ENCODE measurements around the gene TOP2A.
"Not testable (repeated sequence)": the region's sequence is repeated elsewhere in the genome, so short reads cannot be mapped to it uniquely, and the experiment has no call there.

Gene TOP2A

DNA sequence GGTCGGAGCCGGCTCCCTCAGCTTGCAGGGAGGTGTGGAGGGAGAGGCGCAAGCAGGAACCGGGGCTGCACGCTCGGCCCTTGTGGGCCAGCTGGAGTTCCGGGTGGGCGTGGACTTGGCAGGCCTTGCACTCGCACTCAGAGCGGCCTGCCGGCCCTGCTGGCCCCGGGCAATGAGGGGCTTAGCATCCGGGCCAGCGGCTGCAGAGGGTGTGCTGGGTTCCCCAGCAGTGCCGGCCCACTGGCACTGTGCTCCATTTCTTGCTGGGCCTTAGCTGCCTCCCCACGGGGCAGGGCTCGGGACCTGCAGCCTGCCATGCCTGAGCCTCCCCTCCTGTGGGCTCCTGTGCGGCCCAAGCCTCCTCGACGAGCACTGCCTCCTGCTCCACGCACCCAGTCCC, 41.9 kb downstream of the TOP2A start:
- DNase-seq (ENCODE audit: low spot score), result not testable (repeated sequence)

GRCh38 chr17:40374821-40375498, 42.7 kb downstream of the TOP2A start:
- no peak for DNase-seq (ENCODE audit: low spot score)

GRCh38 chr17:40373999-40374398, 43.7 kb downstream of the TOP2A start:
- DNase-seq (ENCODE audit: low spot score), result no peak

- no peak for DNase-seq (ENCODE audit: low spot score)
Observed at GRCh38 chr17:40373324-40373723, 44.4 kb downstream of the TOP2A start.

DNA sequence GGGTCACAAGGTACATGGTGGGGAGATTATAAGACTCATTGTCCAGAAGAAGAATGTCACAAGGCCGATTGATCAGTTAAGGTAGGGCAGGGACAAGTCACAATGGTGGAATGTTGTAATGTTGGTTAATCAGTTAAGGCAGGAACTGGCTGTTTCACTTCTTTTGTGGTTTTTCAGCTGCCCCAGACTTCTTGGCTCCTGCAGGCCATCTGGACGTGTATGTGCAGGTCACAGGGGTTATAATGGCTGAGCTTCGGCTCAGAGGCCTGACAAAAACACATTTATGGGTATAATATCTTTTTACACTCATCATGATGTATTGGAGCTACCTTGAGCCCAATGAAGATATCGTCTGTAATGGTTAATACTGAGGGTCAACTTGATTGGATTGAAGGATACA, 45.1 kb downstream of the TOP2A start:
- not testable (repeated sequence) for DNase-seq (ENCODE audit: low spot score)

GRCh38 chr17:40372031-40372430, 45.7 kb downstream of the TOP2A start:
- no peak for DNase-seq (ENCODE audit: low spot score)

- DNase-seq (ENCODE audit: low spot score), result no peak
Observed at GRCh38 chr17:40371261-40371929, 46.3 kb downstream of the TOP2A start.

DNA sequence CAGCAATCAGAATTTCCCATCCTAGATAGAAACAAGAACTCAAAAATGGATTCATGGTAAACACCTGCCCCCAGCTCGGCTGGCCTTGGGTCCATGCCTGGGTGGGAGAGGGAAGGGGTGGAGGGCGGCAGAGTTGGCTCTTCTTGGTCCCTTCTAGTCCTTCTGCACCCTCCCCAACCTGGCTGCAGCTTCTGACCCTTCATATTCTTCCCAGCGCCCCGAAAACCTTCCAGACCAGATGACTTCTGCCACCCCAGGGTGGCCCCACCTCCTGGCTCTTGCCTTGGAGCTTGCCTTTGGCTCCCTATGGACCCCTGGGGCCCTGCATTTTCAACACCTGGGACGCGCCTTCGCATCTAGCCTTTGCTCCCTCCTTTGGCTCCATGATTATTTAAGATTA, 47.8 kb downstream of the TOP2A start:
- no peak for DNase-seq (ENCODE audit: low spot score)

- DNase-seq (ENCODE audit: low spot score), result not testable (repeated sequence)
Observed at GRCh38 chr17:40367728-40368127, 50.0 kb downstream of the TOP2A start.

DNA sequence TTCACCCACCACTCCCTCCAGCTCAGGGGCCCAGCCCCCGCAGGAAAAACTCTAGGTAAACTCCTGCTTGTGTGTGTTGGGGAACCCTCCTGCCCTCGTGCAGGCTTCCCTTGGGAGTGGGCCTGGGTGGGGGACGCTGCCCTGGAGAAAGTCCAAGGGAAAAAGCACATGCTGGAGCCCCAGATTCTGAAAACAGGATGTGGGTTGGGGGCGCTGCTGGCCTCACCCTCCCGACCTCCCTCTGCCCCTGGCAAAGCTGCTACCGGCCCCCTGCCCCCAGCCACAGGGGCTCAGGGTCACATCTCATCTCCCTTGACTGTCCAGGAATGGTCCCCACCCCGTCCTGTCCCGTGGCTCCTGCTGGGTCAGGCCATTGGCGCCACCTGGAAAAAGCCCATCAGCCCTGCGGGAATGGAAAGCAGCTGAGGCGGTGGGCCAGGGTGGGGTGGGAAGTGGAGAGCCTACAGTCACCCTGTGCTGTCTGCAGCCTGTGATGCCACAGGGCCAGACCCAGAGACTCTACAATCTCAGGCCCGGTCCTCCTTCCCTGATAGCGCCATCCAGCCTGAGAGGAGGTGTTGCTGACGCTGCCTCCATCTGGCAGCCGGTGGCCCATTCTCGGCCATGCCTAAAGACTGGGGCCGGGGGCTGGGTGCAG, 50.7 kb downstream of the TOP2A start:
- DNase-seq (ENCODE audit: low spot score), result no peak

- no peak for DNase-seq (ENCODE audit: low spot score)
Observed at GRCh38 chr17:40366076-40366860, 51.4 kb downstream of the TOP2A start.

DNA sequence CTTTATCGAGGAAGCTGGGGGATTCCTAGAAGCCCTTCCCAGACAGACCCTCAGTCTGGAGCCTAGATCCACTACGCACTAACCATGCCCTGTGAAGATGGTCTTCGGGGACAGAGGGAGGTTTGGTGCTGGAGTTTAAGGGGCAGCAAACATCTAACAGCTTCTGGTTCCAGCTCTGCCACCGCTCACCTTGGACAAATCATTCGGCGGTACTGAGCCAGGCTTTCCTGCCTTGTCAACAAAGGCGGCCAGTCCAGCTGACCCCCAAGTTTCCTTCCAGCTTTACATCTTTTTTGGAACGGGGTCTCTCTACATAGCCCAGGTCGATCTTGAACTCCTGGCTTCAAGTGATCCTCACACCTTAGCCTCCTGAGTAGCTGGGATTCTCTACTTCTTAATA, 52.8 kb downstream of the TOP2A start:
- DNase-seq (ENCODE audit: low spot score), result no peak

DNA sequence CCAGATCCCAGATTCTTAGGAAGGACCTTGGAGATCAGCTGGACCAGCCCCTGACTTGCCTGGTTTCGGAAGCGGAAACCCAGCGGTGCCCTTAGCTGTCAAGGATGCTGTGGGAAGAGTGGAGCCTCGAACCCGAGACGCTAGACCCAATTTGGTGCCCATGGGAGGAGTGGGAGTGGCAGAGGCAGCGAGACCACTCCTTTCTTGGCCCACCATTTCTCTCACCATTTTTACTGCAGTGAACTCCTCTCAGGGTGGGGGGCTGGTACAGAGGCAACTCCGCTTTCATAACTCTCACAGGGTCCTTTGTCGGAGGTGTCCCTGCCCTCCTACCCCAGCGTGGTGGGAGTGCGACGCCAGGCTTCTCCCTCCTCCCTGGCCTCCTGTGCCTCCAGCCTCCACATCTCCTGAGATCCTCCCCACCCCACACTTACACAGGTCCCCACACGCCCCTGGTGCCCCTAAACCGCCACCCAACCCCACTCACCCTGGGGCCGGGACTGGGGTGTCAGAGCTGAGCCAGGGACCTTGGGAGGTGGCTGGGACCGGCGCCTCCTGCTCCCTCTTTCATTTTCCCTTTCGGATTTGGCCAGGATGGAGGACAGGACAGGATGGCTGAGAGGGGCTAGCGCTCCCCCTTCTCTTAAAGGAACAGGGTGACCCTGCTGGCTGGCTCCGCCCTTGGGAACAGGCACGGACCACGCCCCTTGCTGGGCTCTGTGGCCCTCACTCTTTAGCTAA, 53.4 kb downstream of the TOP2A start, which contains the start of gene GJD3:
GJD3 (minus strand) TSS at position 617 of the 741 bp plus-strand sequence. CDS start 922 bp downstream, outside the sequence.
- no peak for DNase-seq (ENCODE audit: low spot score)

GRCh38 chr17:40363111-40363827, 54.4 kb downstream of the TOP2A start:
- DNase-seq (ENCODE audit: low spot score), result no peak

- DNase-seq (ENCODE audit: low spot score), result no peak
Observed at GRCh38 chr17:40362696-40363110, 55.0 kb downstream of the TOP2A start.

DNA sequence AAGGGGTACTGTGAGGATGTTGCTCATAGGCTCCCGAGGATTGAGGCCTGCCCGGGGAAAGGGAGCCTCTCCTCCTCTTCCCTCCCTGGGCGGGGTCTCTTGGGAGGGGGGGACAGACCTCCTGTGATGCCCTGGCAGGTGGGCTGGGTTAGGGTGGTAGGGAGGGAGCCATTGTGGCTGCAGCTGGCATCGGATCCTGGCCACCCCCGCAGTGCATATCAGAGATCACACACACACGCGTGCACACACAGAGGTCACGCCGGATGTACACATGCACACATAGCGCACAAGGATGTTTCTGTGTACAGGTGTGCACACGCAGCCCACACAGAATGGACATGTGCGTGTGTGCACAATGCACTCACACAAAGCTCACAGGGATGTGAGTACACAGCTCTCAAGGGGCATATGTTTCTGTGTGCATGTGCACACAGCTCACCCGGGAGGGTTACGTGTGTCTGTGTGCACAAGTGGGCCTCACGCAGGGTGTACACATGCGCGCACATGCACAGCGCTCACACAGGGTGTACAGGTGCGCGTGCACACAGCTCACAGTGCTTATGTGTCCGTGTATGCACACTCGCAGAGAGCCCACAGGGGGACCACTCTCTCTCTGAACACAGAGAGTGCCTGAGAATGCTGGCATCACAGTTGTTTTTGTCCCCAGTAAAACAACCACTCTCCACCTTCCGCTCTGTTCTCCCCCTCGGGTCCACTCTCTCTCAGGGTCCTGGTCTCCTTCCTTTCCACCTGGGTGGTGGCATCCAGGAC, 55.6 kb downstream of the TOP2A start:
- no peak for DNase-seq (ENCODE audit: low spot score)

DNA sequence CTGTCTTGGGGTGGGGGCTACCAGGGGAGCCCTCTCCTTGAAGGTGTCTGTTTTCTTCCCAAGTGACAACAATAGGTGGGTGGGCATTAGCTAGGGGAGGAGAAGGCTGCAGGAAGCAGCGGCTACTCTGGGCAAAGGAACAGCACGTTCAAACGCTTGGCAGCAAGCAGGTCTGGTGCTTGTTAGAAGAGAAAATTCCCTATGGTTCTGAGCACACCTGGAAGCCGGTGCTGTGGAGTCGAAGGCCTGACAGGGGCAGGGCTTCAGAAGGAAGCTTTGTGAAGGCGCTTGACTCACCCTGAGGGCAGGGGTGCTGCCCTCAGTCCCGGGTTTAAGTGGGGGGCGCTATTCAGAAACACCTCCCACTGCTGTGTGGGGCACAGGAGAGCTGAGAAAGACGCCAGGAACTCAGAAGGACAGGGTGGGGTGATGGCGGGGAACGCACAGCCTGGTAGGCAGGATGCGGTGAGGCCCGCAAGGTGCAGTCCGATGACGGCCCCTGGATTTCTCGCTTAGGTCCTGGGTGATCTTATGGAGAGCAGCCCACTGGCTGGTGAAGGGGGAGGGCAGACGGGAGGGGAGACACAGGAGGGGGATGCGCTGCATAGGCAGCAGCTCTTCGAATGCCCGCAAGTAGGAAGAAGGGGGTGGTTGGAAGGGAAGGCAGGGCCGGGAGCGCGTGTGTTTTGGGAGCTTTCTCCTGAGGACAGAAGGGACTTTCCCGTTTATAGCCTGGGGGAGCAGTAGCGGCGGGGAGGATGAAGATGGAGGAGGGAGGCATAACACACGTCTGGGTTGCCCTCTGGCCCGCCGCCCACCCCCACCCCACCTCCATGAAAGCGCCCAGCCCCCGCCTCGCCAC, 56.4 kb downstream of the TOP2A start:
- DNase-seq (ENCODE audit: low spot score), result no peak

GRCh38 chr17:40360091-40360490, 57.6 kb downstream of the TOP2A start:
- no peak for DNase-seq (ENCODE audit: low spot score)

All from pons (tissue), 1 donor.